Right atrium auricular region (tissue), 2 donors: ENCODE results near the gene NAT14. TPM values are rescaled to one million over a fixed set of nuclear protein-coding genes. Genes with fewer than 3 reads are reported as not detected.
A peak's percentile ranks its signal among the peaks of the same experiment; 100 is the strongest.

Experiments used
- DNase-seq: peaks from one replicate; pipeline ENCODE4 v3.0.0-alpha.2; 2019; ENCODE audit warnings: low spot score
- H3K27ac ChIP-seq, 2 donors: fragments of 200-600 bp; sonication (generic); 1 replicate in 1 of 2; 2 replicates in 1 of 2; pipeline ENCODE4 v1.5.1; 2016 to 2019
- H3K27me3 ChIP-seq, 2 donors: fragments of 200-600 bp; sonication (generic); one replicate each; pipeline versions ENCODE4 v1.5.1 to v1.6.0; 2017 to 2019
- H3K36me3 ChIP-seq: fragments of 200-600 bp; sonication (generic); one replicate; pipeline ENCODE4 v1.5.1; 2016
- H3K4me1 ChIP-seq, 2 donors: fragments of 200-600 bp; sonication (generic); one replicate each; pipeline versions ENCODE4 v1.5.1 to v1.6.0; 2017 to 2019
- H3K4me3 ChIP-seq, 2 donors: fragments of 200-600 bp; sonication (generic); 1 replicate in 1 of 2; 2 replicates in 1 of 2; pipeline ENCODE4 v1.5.1; 2017 to 2019; ENCODE audit warnings: mild to moderate bottlenecking in 1 of 2, moderate library complexity in 1 of 2
- H3K9me3 ChIP-seq, 2 donors: fragments of 200-600 bp; sonication (generic); one replicate each; pipeline ENCODE4 v1.5.1; 2019
- CTCF ChIP-seq, 2 donors: fragments of 200-600 bp; sonication (generic); IDR thresholded peaks; one replicate each; pipeline ENCODE4 v1.5.1; 2019; ENCODE audit warnings: antibody characterized with exemption in 2 of 2
- total RNA-seq, 2 donors: library from RNA; depleted of rRNA; stranded (reverse); fragments of >200 nt; gene quantifications; one replicate each; pipeline ENCODE4 v1.1.0, GENCODE V29; 2016

NAT14 gene
- total RNA-seq, 2 donors from 2014 or later: 2.3 to 7.0 TPM

GRCh38 chr19:55489711-55490477, 4.9 kb downstream of the NAT14 start:
- peaks cover 0 to 65% of the 10 kb centered on the region in 2 donors for H3K4me1 ChIP-seq
- DNase-seq: no peak
- H3K27ac ChIP-seq: no peak overlapping the region

GRCh38 chr19:55490478-55491432, 5.8 kb downstream of the NAT14 start:
- no peak for DNase-seq
- Histone ChIP-seq H3K27me3 (no peaks in the 10 kb centered on the region), H3K4me3 (no peak overlapping the region), H3K27ac (peak overlapping the region; percentile 39 to 56), H3K4me1 (peaks cover 0 to 56% of the 10 kb centered on the region in 2 donors), H3K36me3 (no peaks in the 10 kb centered on the region), H3K9me3 (no peaks in the 10 kb centered on the region)
- no peak for TF ChIP-seq CTCF (IDR thresholded peaks at IDR 0.05)

More at GRCh38 chr19:55489711-55490477, 4.9 kb downstream of the NAT14 start:
- no peak for TF ChIP-seq CTCF (IDR thresholded peaks at IDR 0.05)
- H3K4me3 ChIP-seq: no peak overlapping the region
- H3K36me3 ChIP-seq: no peaks in the 10 kb centered on the region
- H3K9me3 ChIP-seq: no peaks in the 10 kb centered on the region
- H3K27me3 ChIP-seq: no peaks in the 10 kb centered on the region

DNA sequence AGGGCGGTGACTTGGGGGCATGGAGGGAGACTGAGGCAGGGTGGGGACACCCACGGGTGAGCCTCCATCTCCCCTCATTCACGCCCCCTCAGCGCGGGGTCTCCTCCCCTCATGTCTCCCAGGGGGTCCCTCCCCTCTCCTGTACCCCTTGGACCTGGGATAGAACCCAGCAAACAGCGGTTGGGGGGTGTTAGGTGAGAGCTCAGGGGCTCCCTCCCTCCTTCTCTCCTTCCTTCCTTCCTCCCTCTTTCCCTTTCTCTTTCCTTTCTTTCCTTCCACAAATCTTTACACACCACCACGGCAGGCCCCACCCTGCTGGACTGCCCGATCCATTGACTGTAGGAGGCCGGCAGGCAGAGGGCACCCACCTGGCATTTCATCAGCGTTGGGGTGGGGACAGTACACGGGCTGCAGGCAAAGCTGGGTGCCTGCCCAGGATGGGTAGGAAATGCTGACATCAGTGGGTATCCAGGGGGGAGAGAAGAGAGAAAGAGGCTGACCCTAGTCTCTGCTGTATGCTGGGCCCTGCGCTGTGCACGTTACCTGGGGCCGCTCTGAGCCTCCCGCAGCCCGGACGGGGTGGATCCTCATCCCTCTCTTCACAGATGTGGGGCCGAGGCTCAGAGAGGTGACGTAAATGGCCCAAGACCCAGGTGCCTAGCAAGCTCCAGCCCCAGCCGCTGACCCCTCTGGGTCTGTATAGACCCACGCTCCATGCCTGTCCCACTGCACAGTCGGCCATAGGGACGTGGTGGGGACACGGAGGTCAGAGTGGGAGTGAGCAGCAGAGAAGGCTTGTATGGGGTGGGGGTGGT, 6.8 kb downstream of the NAT14 start:
- TF ChIP-seq CTCF (IDR thresholded peaks at IDR 0.05): no peak
- peaks cover 0 to 46% of the 10 kb centered on the region in 2 donors for H3K4me1 ChIP-seq
- H3K36me3 ChIP-seq: no peaks in the 10 kb centered on the region
- H3K27ac ChIP-seq: peak overlapping the region; percentile 39 to 56
- no peak overlapping the region for H3K4me3 ChIP-seq
- no peaks in the 10 kb centered on the region for H3K27me3 ChIP-seq
- DNase-seq: no peak
- H3K9me3 ChIP-seq: no peaks in the 10 kb centered on the region

DNA sequence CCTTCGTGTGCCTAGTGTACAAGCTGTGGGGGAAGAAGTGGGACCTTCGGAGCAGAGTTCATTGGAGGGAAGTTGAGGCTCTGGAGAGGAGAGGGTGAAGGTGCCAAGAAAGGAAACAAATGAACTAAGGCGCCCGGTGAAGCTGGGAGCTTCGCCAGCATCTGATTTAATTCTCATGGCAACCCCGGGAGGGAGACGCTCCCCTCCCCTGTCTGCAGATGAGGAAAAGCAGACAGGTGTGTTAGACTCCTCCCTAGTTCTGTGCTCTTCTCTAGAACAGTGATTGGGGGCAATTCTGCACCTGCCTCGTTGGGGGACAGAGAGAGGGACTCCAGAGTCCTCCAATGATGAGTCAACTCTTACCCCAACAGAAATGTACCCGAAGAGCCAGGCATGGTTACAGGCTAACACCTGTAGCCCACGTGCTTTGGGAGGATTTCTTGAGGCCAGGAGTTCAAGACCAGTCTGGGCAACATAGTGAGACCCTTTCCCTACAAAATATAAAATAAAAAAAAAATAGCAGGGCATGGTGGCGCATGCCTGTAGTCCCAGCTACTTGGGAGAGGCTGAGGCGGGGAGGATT, 7.5 kb downstream of the NAT14 start:
- H3K27me3 ChIP-seq: no peaks in the 10 kb centered on the region
- H3K27ac ChIP-seq: peak overlapping the region in 1 of 2 donors; percentile 74
- peaks cover 0 to 39% of the 10 kb centered on the region in 2 donors for H3K4me1 ChIP-seq
- TF ChIP-seq CTCF (IDR thresholded peaks at IDR 0.05): no peak
- H3K4me3 ChIP-seq: no peak overlapping the region
- H3K9me3 ChIP-seq: no peaks in the 10 kb centered on the region
- no peak for DNase-seq
- no peaks in the 10 kb centered on the region for H3K36me3 ChIP-seq

GRCh38 chr19:55493052-55493644, 8.2 kb downstream of the NAT14 start:
- H3K36me3 ChIP-seq: no peaks in the 10 kb centered on the region
- no peaks in the 10 kb centered on the region for H3K9me3 ChIP-seq
- H3K4me3 ChIP-seq: peak overlapping the region in 1 of 2 donors; percentile 44
- no peak for DNase-seq
- H3K27me3 ChIP-seq: no peaks in the 10 kb centered on the region
- peak overlapping the region; percentile 74 to 86 for H3K27ac ChIP-seq
- TF ChIP-seq CTCF (IDR thresholded peaks at IDR 0.05): peak in 1 of 2 donors; percentile 24
- H3K4me1 ChIP-seq: peaks cover 0 to 32% of the 10 kb centered on the region in 2 donors
